ENCODE measurements around the gene NFIA.

NFIA gene

DNA sequence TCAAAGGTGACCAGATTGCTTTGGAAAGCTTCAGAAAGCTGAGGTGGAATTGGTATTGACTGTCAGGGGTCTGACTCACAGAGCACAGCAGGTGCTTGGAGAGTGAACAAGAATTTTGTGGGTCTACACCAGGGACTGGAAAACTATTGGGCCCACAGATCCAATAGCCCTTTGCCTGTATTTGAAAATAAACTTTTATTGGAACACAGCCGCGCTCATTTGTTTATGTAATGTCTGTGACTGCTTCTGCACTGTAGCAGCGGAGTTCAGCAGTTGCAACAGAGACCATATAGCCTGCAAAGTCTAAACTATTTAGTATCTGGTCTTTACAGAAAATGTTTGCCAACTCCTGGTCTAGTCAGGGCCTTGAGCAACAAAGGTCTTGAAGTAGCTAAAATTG is 315.6 kb downstream of the NFIA start:
- no peak for DNase-seq (ENCODE audit: low read depth)

DNA sequence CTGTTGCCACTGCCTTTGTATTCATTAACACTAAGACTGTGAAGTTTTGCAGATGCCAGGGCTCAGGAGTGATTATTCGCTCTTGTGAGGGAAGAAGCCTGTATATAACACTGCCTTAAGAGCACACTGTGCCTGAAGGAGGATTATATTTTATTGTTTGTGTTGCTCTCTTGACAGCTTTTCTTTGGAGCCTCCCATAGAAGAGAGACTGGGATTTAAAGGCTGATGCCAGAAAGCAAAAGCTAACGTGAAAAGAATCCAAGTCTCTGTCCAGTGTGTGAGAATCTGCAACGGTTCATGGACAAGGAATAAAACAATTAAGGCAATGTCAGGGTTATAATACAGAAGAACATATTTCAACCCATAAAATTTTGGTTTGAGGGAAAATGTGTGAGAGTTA is 316.8 kb downstream of the NFIA start:
- no peak for DNase-seq (ENCODE audit: low read depth)

DNA sequence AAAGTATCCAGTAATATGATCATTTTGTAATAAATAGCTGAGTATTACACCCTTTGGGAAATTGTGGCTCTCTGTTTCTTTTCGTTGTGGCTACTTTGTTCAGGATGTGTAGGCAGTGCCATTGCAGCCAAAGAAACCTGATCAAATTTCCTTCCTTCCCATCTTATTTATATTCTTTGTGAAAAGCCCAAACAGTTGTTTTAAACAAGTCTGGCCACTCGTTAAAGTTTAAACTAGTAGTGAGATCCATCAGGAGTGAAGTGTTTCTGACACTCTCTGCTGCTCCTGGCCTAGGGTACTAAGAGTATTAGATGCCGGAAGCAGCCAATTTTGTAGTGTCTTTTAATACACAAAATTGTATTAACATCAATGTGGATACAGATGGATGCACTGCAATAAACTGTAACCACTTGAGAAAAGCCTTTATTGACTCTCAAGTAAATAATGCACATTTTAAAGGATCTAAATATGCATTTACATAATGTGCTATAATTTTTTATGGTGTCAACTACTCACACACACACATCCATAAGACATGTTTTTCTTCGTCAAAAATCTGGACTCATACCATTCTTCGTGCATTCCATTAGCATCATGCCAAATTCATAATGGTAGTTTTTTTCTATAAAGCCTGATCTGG is 317.9 kb downstream of the NFIA start:
- no peak for DNase-seq (ENCODE audit: low read depth)

DNA sequence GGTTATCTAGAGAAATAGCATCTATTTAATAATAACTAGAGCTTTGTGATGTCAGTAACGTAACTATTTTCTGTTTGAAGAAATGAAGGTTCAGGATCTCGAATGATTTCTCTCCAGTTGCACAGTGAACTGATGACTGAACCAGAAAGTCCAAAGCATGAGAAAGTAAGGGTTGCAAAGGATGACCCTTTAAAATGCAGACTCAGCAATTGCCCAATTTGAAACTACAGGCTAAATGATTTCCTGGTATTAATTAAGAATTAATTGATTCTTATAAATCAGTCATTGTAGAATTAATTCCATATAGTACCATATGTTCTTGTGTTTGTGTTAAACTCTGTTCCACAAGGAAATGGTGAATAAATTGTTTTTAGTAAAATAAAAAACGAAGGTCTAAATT is 318.6 kb downstream of the NFIA start:
- DNase-seq (ENCODE audit: low read depth), result no peak

DNA sequence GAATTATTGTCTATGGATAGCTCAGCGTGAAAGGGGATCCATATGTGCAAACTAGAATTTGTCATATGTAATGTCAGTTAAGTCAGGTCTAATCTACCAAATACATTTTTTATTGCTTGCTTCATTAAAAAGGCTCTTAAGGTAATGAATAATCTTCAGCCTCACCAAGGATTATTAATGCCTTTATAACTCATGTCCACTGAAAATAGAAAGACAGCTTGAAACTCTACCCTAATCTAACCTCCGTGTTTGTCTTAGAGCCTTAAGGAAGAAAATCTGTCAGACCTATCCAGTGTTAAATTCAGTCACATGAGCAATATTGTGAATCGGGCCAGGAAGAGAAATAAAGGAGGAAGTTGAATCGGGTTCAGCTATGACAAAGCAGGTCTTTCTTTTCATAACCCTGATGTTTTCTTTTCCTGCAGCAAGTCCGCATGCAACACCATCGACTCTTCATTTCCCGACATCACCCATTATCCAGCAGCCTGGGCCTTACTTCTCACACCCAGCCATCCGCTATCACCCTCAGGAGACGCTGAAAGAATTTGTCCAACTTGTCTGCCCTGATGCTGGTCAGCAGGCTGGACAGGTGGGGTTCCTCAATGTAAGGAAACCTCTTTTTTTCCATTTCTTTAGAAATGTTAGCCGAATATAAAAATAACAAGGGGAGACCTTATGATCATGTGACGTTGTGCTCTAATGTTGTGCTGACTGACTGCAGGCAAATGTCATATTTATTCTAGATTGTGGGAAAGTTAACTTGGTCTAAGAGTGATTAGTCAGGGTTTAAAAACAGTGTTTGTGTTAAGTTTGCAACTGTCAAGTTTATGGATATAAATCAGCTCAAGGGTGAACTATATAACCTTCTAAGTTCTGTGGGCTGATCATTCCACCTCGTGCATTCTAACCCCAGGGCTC is 321.6 kb downstream of the NFIA start:
- no peak for DNase-seq (ENCODE audit: low read depth)

DNA sequence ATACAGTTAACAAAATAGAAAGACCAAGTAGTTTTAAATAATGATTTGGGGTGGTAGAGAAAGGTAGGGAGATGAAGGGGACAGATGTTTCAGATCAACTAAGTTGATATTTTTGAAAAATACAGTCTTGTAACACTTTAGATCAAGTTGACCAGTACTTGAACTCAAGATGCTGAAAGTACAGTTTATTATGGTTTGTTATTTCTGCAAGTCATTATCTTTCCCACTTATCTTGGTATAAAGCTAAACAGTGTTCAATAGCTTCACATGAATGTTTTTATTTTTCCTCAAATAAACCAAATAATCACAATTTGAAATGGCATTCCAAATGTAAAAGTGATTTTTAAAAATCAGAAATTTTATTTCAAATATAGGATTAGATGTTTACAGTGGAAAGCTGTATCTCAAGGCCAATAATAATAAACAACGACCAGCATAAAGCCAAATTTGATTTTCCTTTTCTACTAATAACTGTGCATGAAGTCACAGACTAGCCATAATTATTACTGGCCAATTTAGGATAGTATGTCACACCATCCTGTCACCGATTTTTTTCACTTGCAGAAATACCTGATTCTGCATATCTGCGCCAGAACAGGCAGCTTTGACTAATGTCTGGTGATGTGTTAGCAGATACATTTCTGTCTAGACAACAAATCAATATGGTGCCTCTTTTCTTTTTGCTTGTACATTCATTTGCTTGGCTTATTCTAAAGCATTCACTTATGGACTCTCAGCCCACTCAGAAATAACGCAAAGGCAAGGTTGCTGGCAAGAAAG is 322.4 kb downstream of the NFIA start:
- no peak for DNase-seq (ENCODE audit: low read depth)

DNA sequence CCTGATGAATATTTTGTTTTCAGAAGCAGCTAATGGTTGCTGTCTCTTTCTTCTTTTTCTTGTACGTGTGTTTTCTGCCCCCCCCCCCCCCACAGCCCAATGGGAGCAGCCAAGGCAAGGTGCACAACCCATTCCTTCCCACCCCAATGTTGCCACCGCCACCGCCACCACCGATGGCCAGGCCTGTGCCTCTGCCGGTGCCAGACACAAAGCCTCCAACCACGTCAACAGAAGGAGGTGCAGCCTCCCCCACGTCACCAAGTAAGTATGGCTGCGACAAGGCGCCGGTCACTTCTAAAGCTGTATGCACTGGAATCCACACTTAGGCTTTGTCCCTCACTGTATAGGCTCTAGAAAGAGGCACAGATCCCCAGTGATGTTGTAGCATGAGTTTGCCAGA is 324.1 kb downstream of the NFIA start:
- no peak for DNase-seq (ENCODE audit: low read depth)

DNA sequence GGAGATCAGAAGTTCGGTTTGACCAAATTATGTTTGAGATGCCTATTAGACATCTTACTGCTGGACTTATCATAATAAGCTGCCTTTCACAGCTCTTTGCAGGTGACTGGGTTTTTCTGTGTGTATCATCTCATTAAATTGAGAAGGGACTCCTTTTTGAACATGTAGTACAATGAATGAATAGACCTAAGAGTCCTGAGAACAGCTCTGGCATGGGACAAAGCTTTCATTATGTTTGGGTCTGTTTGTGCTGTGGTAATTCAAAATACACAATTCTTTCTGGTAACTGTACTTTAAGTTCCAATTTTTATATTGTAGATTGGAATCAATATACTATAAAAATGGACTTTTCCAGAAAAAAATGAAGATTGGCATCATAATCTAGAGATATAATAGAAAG is 330.2 kb downstream of the NFIA start:
- DNase-seq (ENCODE audit: low read depth), result no peak

DNA sequence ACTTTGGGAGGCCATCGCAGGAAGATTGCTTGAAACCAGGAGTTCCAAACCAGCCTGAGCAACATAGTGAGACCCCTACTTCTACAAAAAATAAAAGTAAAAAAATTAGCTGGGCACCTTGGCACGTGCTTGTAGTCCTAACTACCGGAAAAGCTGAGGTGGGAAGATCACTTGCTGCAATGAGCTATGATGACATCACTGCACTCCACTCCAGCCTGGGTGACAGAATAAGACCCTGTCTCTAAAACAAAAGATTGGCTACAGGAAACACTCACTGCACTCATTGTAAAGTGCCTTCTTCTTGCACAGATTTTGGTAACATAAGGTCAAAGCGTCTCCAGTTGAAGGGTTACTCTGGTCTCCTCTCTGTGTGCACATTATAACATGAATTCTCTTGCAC is 336.8 kb downstream of the NFIA start:
- no peak for DNase-seq (ENCODE audit: low read depth)

DNA sequence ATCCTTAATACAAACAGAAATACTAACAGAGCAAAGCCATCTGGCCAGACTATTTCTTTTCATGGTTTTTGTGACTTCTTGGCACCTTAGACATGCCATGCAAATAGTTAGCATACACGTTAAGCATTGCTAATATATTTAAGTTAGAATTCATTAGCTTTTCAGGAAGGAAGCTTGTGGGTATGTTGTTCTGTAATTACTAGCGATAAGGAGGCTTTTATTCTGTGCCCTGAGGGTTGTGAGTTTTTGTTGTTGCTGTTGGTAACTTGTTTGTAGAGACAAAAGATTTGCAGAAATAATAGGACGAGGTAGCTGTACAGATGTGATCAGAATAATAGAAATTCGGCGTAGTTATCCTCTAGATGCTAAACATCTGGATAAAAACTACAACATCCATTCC is 337.3 kb downstream of the NFIA start:
- DNase-seq (ENCODE audit: low read depth), result no peak

DNA sequence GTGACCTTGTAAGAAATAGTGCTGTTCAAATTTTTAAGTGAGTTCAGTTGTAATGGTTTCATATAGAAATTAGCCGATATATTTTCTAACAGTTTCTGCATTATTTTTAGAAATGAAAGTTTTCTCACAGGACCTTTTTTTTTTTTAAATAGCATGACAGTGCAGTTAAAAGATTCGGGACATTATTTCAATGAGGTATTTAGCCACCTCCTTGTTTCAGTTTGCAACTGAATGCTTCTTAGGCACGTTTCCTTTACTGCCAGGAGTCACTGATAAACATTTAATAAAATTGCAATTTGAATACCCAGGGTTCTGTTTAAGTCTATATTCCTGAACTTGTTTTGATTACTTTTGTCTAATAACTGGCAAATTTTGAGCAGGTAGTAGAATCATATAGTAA is 337.9 kb downstream of the NFIA start:
- DNase-seq (ENCODE audit: low read depth), result no peak

DNA sequence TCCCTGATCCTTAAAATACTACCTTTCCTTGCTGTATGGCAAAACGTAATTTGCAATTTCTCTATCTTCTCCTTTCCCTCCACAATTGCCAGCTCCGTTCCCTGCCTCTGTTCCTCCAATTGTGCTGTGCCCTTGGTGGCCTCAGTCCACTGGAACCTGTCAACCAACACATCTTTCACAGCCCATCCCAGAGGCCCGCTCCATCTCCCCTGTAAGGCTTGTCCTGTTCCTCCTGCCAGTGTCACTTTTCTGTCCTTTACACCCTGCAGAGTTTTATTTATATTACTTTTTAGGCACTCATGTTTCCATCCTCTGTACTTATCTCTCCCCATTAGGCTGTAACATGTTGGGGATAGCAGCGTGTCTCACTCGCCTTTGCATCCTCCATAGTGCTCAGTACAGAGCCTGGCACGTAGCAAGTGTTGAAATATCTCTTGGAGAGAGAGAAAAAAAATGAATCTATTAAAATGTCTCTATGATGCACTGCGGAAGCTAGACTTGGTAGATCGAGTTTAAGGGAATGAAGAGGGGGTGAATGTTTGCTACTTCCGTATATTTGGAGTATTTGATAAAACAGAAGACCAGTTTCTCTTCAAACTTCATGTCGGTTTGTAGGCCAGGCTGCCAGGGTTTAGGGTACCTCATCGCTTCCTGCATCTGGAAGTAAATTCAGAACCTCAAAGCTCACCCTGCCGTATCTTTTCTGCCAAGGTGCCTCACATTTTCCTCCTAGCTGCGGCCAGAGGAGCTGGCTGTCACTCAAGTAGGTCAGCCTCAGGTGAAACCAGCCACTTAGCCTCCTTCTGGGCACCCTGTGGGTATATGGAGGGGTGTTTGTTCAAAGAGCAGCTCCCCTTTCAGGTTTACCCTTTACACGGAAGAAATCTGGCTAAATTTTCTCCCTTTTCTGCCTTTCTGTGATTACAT is 338.8 kb downstream of the NFIA start:
- no peak for DNase-seq (ENCODE audit: low read depth)

DNA sequence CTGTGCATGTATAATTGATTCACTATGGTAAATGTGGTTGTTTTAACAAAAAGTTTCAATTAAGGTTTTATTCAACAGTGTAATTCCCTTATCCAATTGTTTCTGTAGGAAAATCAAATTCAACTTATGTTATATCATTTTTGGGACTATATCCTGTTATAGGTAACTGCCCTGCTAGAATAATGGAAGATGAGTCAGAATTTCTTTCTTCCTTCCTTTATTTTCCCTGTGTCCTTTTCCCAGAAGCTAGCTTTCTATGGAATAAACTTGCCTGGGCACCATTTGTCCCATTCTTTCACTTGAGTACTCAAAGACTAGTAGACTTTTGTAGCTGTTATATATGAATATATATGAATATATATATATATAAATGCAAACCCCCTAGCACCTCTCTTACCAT is 341.3 kb downstream of the NFIA start:
- DNase-seq (ENCODE audit: low read depth), result no peak

DNA sequence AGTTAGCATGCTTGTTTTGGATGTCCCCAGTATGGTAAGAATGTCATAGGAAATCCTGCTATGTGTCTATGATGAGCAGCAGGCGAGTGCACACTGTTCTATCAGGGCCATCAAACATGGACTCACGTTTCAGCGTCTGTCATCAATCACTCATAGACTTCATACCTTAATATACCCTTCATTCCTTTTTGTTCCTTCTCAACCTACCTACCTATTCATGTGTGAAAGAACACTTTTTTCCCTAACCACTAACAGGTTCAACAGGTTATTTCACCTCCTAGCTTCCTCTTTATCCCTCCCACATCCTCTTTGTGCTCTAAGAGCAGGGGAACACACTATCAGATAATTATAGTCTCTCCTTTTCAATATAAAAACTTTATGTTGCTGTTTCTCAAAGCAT is 342.0 kb downstream of the NFIA start:
- no peak for DNase-seq (ENCODE audit: low read depth)

DNA sequence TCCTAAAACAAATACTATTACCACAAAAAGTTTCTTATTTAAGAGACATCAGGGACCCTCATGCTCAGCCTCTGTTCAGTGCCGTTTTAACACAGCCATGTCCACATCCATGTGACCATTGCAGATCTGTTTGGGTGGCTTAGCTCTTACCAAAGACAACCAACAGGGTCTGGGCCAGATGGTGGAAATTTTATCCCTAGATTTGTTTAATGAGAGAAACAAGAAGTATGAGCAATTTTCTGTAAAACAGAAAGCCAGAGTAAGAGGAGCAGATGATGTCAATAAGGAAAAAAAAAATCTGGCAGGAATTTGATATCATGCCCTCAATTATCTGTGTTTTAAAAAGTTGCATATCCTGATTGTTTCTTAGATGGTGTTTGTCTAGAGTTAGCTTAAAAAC is 342.7 kb downstream of the NFIA start:
- DNase-seq (ENCODE audit: low read depth), result no peak

DNA sequence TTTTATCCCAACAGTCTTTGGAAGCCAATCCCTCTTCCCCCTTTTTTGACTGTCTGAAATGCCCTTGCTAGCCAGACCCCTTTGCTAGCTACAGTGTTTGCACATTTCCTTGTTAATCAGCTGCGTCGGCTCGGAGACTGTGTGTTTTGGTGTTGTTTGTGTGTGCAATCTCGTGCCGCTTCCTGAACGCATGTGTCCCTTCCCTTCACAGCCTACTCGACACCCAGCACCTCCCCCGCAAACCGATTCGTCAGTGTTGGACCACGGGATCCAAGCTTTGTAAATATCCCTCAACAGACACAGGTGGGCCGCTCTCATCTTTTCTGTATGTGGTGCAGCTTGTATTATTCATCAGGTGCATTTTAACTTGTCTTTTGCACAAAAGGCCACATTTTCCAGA is 343.9 kb downstream of the NFIA start:
- DNase-seq (ENCODE audit: low read depth), result no peak

DNA sequence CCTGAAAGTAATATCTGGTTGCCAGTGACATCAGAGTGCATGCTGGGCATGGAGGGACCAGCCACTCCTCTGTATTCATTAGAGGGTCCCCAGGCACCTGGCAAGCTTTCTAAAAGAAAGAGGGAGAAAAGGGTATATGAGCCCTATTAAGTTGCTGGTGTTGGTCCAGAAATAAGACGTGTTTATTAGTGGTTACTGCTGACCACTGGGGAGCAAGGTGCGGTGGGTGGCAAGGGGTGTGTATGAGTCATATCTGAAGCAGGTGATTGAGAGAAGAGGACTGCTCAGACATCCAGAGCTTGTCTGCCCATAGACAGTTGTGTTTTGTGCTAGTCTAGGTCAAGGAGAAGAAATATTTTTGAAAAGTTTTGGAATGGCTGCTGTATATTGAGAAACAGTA is 344.5 kb downstream of the NFIA start:
- DNase-seq (ENCODE audit: low read depth), result no peak

DNA sequence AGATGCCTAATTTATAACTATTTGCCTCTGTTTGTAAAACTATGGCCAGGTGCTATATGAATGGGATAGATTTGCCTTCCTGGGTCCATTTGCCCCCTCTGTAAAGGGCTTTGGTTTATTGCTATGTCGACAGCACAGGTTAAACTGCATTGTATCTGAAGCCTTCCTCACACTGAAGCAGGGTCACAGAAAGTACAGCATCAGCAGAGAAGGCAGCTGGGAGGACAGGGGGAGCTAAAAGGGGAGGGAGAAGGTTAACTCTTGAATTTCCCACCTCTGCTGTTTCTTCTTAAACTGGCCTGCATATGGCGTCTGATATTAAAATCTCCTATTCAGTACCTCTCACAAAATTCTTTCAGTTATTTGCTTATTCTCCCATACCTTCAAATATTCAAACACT is 345.1 kb downstream of the NFIA start:
- no peak for DNase-seq (ENCODE audit: low read depth)

DNA sequence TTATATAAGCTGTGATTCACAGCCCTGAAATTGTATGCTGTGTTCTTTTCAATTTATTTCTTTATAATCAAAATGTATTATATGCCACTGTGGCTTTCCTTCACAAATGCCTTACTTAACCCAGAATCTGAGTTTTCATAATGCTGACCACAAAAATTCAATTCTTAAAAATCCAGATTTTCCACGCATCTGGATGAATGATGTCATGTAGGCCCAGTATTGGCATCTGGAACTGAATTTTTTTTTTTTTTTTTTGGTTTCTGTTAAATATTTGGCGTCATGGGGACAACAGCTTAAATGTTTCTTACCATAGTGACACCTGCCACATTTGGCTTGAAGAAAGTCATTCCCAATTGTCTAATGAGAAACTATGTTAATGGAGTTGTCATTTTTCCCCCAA is 345.8 kb downstream of the NFIA start:
- no peak for DNase-seq (ENCODE audit: low read depth)

DNA sequence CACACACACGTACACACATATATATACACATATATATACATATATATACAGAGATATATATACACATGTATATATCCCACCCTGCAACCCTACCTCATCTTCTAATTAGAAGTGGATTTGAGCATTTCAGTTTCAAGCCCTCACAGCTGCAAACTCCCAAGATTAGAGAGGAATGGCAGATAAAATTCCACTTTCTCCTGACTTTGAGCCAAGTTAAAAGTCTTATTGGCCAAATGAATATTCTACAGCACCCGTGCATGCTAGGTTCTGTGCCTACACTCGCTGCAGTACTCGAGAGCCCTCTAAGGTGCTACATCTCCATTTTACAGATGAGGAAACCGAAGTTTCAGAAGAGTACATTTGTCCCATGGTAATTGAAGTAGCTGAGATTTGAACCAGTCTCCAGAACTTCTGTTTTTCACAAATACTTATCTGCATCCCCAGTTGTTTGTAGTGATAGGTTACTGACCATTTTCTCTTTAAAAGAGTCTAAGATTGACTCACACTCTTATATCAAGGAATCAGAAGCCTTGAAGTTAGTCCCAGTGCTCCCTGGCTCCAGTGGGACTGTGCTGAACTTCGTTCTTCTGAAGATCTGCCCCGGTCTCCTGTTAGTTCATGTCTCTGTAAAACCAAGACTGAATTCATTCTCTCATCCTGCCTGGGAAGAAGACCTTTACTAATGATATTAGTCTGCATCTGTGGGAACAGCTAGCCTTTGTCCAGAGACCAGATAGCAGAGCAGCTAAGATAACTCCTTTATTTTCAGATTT is 350.4 kb downstream of the NFIA start:
- DNase-seq (ENCODE audit: low read depth), result no peak

DNA sequence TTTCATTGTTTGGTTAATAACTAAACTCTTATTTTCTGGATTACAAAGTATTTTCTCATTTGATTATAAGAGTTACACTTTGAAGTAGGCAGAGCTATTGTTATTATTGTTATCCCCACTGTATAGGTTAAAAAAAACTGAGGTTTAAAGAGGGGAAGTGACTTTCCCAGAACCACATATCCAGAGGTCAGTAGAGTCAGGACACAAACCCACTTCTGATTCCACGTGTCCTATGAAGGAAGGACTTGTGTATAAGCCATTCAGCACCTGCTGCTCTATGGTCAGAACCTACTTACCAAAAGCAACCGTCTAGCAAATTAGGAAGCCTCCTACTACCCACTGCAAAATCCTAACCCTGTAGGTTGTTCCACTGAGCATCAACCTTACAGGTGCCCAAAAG is 351.3 kb downstream of the NFIA start:
- no peak for DNase-seq (ENCODE audit: low read depth)

Measured in CMK (cell line).